Medulla oblongata (tissue), 1 donor: ENCODE measurements around the gene SLC23A1.
"Not testable (repeated sequence)": the region's sequence is repeated elsewhere in the genome, so short reads cannot be mapped to it uniquely, and the experiment has no call there.

Source experiments
- DNase-seq: peaks from one replicate; pipeline ENCODE4 v3.0.0-alpha.2; 2015; ENCODE audit errors: extremely low spot score

The SLC23A1 gene

GRCh38 chr5:139369181-139369580 lies 13.9 kb downstream of the SLC23A1 start:
- DNase-seq, result no peak

DNA sequence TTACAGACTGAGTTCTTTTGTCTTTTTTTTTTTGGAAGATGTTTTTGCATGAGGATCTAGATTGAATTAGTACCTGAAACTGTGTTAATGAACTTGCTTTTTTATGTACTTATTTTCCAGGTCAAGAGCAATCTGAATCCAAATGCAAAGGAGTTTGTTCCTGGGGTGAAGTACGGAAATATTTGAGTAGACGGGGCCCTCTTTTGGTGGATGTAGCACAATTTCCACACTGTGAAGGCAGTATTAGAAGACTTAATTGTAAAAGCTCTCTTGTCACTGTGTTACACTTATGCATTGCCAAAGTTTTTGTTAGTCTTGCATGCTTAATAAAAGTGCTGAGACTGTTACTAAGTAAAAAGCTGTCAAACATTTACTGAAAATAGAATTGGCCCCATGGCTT lies 14.5 kb downstream of the SLC23A1 start:
- peak; percentile 26 for DNase-seq

- no peak for DNase-seq
These were observed 18.6 kb downstream of the SLC23A1 start for GRCh38 chr5:139364466-139364865.

- DNase-seq, result no peak
These were observed 19.2 kb downstream of the SLC23A1 start for GRCh38 chr5:139363937-139364336.

DNA sequence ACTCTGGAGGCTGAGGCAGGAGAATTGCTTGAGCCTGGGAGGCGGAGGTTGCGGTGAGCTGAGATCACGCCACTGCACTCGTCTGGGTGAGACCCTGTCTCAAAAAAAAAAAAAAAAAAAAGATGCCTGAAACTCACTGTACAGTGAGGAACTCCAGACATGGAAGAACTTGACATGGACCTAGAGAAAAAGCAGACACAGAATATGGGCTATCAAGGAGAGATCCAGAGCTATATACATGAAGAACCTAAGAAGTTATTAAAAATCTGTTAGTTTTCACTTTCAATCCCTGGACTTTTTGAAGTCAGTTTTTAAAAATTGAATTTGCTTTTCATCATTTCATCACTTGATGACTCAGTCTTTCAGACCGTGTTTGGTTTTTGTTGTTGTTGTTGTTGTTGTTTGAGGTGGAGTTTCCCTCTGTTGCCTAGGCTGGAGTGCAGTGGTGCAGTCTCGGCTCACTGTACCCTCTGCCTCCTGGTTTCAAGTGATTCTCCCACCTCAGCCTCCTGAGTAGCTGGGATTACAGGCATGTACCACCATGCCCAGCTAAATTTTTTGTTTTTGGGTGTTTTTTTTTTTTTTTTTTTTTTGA lies 21.2 kb downstream of the SLC23A1 start:
- DNase-seq, result no peak

DNA sequence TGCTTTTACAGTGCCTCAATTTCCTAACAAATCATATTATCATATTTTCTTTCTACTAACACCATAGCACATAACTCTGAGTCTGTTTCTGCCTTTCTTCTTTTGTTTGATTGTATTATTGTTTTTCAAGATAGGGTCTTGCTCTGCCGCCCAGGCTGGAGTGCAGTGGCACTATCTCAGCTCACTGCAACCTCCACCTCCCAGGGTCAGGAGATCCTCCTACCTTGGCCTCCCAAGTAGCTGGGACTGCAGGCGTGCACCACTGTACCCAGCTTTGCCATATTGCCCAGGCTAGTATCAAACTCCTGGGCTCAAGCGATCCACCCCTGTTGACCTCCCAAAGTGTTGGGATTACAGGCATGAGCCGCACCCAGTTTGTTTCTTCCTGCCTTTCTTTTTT lies 22.7 kb downstream of the SLC23A1 start:
- DNase-seq, result no peak

GRCh38 chr5:139358064-139358463 lies 25.0 kb downstream of the SLC23A1 start:
- no peak for DNase-seq

DNA sequence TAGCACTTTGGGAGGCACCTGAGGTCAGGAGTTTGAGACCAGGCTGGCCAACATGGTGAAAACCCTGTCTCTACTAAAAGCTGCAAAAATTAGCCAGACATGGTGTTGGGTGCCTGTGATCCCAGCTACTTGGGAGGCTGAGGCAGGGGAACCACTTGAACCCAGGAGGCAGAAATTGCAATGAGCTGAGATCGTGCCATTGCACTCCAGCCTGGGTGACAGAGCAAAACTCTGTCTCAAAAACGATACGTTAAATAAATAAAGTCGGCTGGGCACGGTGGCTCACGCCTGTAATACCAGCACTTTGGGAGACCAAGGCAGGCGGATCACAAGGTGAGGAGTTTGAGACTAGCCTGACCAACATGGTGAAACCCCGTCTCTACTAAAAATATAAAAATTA lies 27.2 kb downstream of the SLC23A1 start:
- not testable (repeated sequence) for DNase-seq

GRCh38 chr5:139354186-139354585 lies 28.9 kb downstream of the SLC23A1 start:
- DNase-seq, result no peak

GRCh38 chr5:139347863-139348262 lies 35.2 kb downstream of the SLC23A1 start:
- DNase-seq, result not testable (repeated sequence)

- DNase-seq, result not testable (repeated sequence)
These were observed 37.7 kb downstream of the SLC23A1 start for GRCh38 chr5:139345442-139345841.

DNA sequence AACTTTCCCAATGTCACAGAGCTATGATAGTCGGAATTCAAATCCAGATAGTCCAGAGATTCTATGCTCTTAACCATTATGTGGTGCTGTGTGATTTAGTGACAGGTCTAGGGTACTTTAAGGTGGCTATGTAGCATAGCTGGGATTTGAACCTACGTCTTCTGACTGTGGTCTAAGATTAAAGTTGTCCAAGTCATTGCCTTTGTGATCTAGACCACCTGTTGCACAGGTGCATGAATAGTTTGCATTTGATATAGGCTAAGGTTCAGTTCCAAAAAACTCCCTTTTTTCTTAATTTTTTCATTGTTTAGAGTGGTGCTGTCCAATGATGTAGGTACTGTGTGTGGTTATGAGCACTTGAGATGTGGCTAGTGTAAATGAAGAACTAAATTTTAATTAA lies 38.9 kb downstream of the SLC23A1 start:
- no peak for DNase-seq

DNA sequence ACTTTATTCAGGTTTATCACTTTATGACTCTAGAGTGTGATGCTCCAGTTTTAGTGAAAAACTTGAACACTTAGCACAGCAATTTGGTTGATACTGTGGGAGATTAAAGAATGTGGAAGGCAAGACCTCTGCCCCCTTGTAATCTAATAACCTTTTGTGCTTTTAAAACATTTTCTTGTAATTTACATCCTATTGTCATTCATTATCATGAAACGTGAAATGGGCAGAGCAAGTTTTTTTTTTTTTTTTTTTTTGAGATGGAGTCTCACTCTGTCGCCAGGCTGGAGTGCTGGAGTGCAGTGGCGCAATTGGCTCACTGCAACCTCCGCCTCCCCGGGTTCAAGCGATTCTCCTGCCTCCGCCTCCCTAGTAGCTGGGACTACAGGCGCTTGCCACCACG lies 39.6 kb downstream of the SLC23A1 start:
- DNase-seq, result no peak

GRCh38 chr5:139342423-139342723 lies 40.7 kb downstream of the SLC23A1 start:
- DNase-seq, result no peak

DNA sequence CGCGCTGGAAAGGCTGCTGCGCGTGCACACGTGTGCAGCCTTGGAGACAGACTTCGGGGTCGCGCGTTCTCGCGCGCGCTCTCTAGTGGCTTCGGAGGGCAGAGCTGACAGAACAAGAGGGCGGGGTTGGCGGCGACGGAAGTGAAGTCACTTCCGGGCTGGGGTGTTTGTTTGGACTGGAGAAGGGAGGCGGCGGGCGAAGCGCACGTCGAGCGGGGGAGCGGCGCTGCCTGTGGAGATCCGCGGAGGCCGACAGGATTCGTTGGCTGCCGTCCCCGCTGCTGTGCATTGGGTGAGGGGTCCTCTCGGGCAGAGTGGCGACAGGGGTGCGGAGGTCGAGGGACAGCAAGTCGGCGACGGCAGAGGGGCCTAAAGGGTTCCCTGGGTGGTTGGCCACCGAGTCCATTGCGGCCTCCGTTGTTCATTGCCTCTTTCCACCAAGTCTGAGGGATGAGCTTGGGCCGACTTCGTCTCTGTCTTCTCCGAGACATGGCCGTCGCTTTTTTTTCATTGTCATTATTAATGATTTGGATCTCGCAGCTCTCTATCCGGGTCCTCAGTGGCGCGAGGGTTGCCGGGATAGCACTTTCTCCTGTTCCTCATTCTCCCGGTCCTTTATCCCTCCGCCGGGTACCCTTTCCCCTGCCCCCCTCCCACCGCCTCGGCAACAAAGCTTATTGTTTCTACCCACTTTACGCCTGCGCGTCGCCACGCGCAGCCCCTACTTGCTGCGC lies 41.2 kb downstream of the SLC23A1 start, which contains the start of gene PAIP2:
TSS of gene PAIP2 (plus strand) at position 166 of the 734 bp plus-strand sequence. CDS start 21,931 bp downstream, outside the sequence.
- DNase-seq, result peak; percentile 98

DNA sequence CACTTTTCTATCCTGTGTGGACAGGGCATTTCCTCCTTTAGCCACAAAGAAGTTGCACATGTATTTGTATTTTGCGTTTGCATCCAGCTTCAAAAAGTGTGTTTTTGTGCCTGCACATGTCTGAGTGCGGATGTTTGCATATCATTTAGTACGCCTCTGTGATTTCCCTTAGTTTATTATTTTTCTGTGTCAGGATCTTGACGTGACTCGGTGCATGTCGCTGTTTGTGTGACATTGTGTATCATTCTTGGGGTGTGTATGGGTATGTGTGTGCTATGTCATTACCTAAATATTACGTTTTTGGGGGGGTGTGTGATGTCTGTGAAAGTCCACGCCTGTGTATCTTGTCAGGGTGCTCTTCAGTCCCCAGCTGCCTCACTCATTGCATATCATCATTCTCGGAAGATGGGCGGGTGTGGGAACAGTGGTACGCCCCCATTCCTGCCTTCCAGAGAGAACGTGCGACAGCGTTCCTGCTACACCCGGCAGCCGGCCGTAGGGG lies 41.9 kb downstream of the SLC23A1 start:
- no peak for DNase-seq

DNA sequence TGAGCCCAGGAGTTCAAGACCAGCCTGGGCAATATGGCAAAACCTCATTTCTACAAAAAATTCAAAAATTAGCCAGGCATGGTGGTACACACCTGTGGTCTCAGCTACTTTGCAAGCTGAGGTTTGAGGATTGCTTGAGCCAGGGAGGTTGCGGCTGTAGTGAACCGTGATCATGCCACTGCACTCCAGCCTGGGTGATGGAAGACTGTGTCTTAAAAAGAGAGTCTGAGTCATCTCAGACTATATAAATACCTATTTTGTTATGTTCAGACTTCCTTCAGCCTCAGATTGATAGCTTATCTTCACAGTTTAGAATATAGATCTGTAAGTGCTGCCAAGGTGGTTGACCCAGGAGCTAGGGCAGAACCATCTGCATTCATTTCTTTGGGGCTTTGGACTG lies 43.0 kb downstream of the SLC23A1 start:
- no peak for DNase-seq

DNA sequence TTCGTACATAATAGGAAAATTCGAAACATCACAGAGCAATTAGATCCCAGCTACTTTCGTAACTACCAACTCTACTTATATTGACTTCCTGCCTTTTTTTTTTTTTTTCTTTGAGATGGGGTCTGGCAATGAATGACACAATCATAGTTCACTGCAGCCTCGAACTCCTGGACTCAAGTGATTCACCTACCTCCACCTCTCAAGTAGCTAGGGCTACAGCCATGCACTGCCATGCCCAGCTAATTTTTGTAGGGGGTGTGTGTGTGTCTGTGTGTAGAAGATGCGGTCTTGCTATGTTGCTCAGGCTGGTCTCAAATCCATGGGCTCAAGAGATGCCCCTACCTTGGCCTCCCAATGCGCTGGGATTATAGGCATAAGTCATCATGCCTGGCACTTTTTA lies 47.3 kb downstream of the SLC23A1 start:
- DNase-seq, result no peak
